H9 (cell line): Measurements from ENCODE around the gene LRRC27. TPM values are rescaled to one million over a fixed set of nuclear protein-coding genes. Genes with fewer than 3 reads are reported as not detected.

Experiments
- DNase-seq: peaks from one replicate; pipeline ENCODE4 v3.0.0-alpha.2; 2017
- H2AFZ ChIP-seq: one replicate; pipeline ENCODE4 v1.6.1; 2013; ENCODE audit warnings: mild to moderate bottlenecking, low read length, control low read depth, moderate library complexity
- H2AK5ac ChIP-seq: 2 replicates; pipeline ENCODE4 v1.6.1; 2013; ENCODE audit warnings: low read length, control low read depth, mixed read lengths; ENCODE audit not compliant: insufficient read length
- H2BK120ac ChIP-seq: one replicate; pipeline ENCODE4 v1.6.1; 2013; ENCODE audit warnings: low read depth, mild to moderate bottlenecking, low read length, control low read depth, inconsistent platforms; ENCODE audit not compliant: poor library complexity, severe bottlenecking
- H2BK12ac ChIP-seq: 2 replicates; pipeline ENCODE4 v1.6.1; 2013; ENCODE audit warnings: low read length, control low read depth, mixed read lengths, low read depth; ENCODE audit not compliant: insufficient read length
- H2BK15ac ChIP-seq: 2 replicates; pipeline ENCODE4 v1.6.1; 2013; ENCODE audit warnings: low read depth, low read length, control low read depth
- H2BK20ac ChIP-seq: one replicate; pipeline ENCODE4 v1.6.1; 2013; ENCODE audit warnings: low read depth, mild to moderate bottlenecking, low read length, control low read depth, inconsistent platforms; ENCODE audit not compliant: poor library complexity, severe bottlenecking
- H2BK5ac ChIP-seq: 2 replicates; pipeline ENCODE4 v1.6.1; 2013; ENCODE audit warnings: low read length, control low read depth, mixed read lengths; ENCODE audit not compliant: insufficient read length
- H3K14ac ChIP-seq: 2 replicates; pipeline ENCODE4 v1.6.1; 2013; ENCODE audit warnings: low read length, control low read depth; ENCODE audit not compliant: insufficient read depth
- H3K18ac ChIP-seq: 2 replicates; pipeline ENCODE4 v1.6.1; 2013; ENCODE audit warnings: low read depth, mild to moderate bottlenecking, mixed read lengths, low read length, control low read depth; ENCODE audit not compliant: insufficient read length
- H3K23ac ChIP-seq: 2 replicates; pipeline ENCODE4 v1.6.1; 2013; ENCODE audit warnings: low read length, control low read depth, mixed read lengths, low read depth; ENCODE audit not compliant: insufficient read length
- H3K23me2 ChIP-seq: 2 replicates; pipeline ENCODE4 v1.6.1; 2013; ENCODE audit warnings: low read depth, mild to moderate bottlenecking, mixed read lengths, low read length, control low read depth; ENCODE audit not compliant: insufficient read length, poor library complexity, severe bottlenecking
- H3K27ac ChIP-seq: 2 replicates; pipeline ENCODE4 v1.5.1; 2013; ENCODE audit warnings: low read length, control low read depth, mixed read lengths, low read depth; ENCODE audit not compliant: insufficient read length
- H3K27me3 ChIP-seq: 2 replicates; pipeline ENCODE4 v1.6.1; 2013; ENCODE audit warnings: low read length, control low read depth, inconsistent platforms; ENCODE audit not compliant: insufficient read depth
- H3K4ac ChIP-seq: 2 replicates; pipeline ENCODE4 v1.6.1; 2013; ENCODE audit warnings: low read depth, mild to moderate bottlenecking, control low read depth, inconsistent platforms, low read length, moderate library complexity
- H3K4me1 ChIP-seq: 2 replicates; pipeline ENCODE4 v1.6.1; 2013; ENCODE audit warnings: low read length, control low read depth, inconsistent platforms; ENCODE audit not compliant: insufficient read depth
- H3K4me2 ChIP-seq: 2 replicates; pipeline ENCODE4 v1.6.1; 2013; ENCODE audit warnings: low read length, control low read depth, mixed read lengths; ENCODE audit not compliant: insufficient read length, insufficient read depth
- H3K56ac ChIP-seq: 2 replicates; pipeline ENCODE4 v1.6.1; 2013; ENCODE audit warnings: low read depth, mild to moderate bottlenecking, mixed read lengths, low read length, control low read depth; ENCODE audit not compliant: insufficient read length
- H3K79me1 ChIP-seq: 2 replicates; pipeline ENCODE4 v1.6.1; 2013; ENCODE audit warnings: low read depth, mild to moderate bottlenecking, moderate library complexity, low read length, control low read depth, inconsistent platforms; ENCODE audit not compliant: insufficient read depth, poor library complexity, severe bottlenecking
- H3K79me2 ChIP-seq: 2 replicates; pipeline ENCODE4 v1.6.1; 2013; ENCODE audit warnings: low read length, control low read depth, inconsistent platforms; ENCODE audit not compliant: insufficient read depth
- H3K9ac ChIP-seq: 2 replicates; pipeline ENCODE4 v1.6.1; 2013; ENCODE audit warnings: low read length, control low read depth, mixed read lengths; ENCODE audit not compliant: insufficient read length; ENCODE audit errors: extremely low read depth
- H3K9me3 ChIP-seq: one replicate; pipeline ENCODE4 v1.6.1; 2013; ENCODE audit warnings: low read depth, low read length, inconsistent platforms; ENCODE audit not compliant: control insufficient read depth
- H3T11ph ChIP-seq: one replicate; pipeline ENCODE4 v1.6.1; 2013; ENCODE audit warnings: mild to moderate bottlenecking, low read length, control low read depth, inconsistent platforms
- H4K20me1 ChIP-seq: one replicate; pipeline ENCODE4 v1.6.1; 2013; ENCODE audit not compliant: control insufficient read depth, insufficient read length, insufficient read depth
- H4K5ac ChIP-seq: 2 replicates; pipeline ENCODE4 v1.6.1; 2013; ENCODE audit warnings: low read depth, mild to moderate bottlenecking, mixed read lengths, low read length, control low read depth; ENCODE audit not compliant: insufficient read length
- H4K8ac ChIP-seq: replicated peaks from 2 replicates; pipeline ENCODE4 v1.6.1; 2013; ENCODE audit warnings: low read length, control low read depth, mixed read lengths, low read depth; ENCODE audit not compliant: insufficient read length
- H4K91ac ChIP-seq: 2 replicates; pipeline ENCODE4 v1.6.1; 2013; ENCODE audit warnings: low read depth, mild to moderate bottlenecking, moderate library complexity, mixed read lengths, low read length, control low read depth; ENCODE audit not compliant: insufficient read length
- H3K27ac Mint-ChIP-seq, 3 experiments: 2 replicates in 2 of 3; 3 replicates in 1 of 3; pipeline ENCODE4 v1.8.0; 2020 to 2021; ENCODE audit warnings: mixed read lengths in 3 of 3, mild to moderate bottlenecking in 1 of 3, moderate library complexity in 1 of 3
- H3K27me3 Mint-ChIP-seq: 2 replicates; pipeline ENCODE4 v1.8.0; 2021; ENCODE audit warnings: low read depth, mild to moderate bottlenecking, moderate library complexity, mixed read lengths
- H3K36me3 Mint-ChIP-seq, 3 experiments: 2 replicates in 2 of 3; 3 replicates in 1 of 3; pipeline ENCODE4 v1.8.0; 2020 to 2021; ENCODE audit warnings: low read depth in 3 of 3, mixed read lengths in 3 of 3; ENCODE audit not compliant: insufficient read depth in 1 of 3
- H3K4me1 Mint-ChIP-seq, 2 experiments: 2 replicates each; pipeline ENCODE4 v1.8.0; 2020; ENCODE audit warnings: mixed read lengths in 2 of 2
- H3K4me3 Mint-ChIP-seq, 2 experiments: 2 replicates in 1 of 2; 3 replicates in 1 of 2; pipeline ENCODE4 v1.8.0; 2020 to 2021; ENCODE audit warnings: mild to moderate bottlenecking in 2 of 2, mixed read lengths in 2 of 2, moderate library complexity in 1 of 2
- H3K9me3 Mint-ChIP-seq, 2 experiments: 2 replicates in 1 of 2; 3 replicates in 1 of 2; pipeline ENCODE4 v1.8.0; 2020; ENCODE audit warnings: mild to moderate bottlenecking in 2 of 2, mixed read lengths in 2 of 2, moderate library complexity in 1 of 2
- CTCF ChIP-seq: fragments of 200-600 bp; sonication (generic); conservative IDR thresholded peaks from 3 replicates; pipeline ENCODE4 v1.8.0; 2021; ENCODE audit warnings: antibody characterized with exemption, mild to moderate bottlenecking
- WGBS: extraction: QIAGEN DNeasy Blood & Tissue Kit; methylation state at CpG from one replicate; pipeline ENCODE4 v1.1.7; 2013; ENCODE audit warnings: missing lambda C conversion rate, low lambda C conversion rate, mixed read lengths; ENCODE audit not compliant: insufficient read length; ENCODE audit errors: extremely low coverage; 5-methylcytosine and 5-hydroxymethylcytosine counted together
- total RNA-seq: library from RNA; stranded (reverse); gene quantifications from 2 replicates; pipeline ENCODE4 v1.2.1, GENCODE V29; 2021

LRRC27 gene
- total RNA-seq, 1 experiment from 2014 or later, result 2.7 TPM

DNA sequence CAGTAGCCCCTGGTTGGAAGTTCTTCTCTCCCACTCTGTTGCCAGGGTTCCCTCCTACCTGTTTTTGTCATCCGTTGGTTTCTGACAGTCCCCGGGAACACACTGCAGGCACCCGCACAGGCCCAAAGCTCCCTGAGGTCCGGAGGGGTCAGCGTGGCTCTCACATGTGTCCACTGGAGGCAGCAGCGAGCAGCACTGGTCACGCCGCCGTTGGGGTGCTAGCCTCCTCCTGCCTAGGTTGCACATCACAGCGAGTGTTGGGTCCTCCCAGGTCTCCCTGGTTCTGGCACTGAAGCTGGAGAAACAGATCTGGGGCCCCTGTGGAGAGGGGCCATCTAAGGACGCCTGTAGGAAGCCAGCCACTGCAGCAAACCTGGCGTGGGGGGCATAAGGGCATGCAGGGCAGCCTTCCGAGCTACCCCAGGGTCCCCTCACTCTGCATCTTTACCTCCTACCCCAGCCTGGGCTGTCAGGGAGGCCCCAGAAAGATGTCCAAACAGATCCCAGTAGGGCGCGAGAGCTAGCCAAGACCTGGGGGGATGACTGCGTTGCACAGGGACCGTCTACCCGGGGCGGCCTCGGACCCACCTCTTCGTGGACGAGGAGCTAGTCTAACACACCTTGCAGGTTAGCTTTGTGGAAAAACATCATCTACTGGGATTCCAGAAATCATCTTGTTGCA, 28.9 kb downstream of the LRRC27 start:
- Histone ChIP-seq H3K27me3 (no peaks in the 10 kb centered on the region), H3K4me2 (no peak overlapping the region), H3K79me1 (no peaks in the 10 kb centered on the region), H3K14ac (no peak overlapping the region), H3K9ac (no peak overlapping the region), H2BK12ac (no peak overlapping the region), H2AK5ac (no peak overlapping the region), H4K5ac (no peak overlapping the region), H3K79me2 (no peaks in the 10 kb centered on the region), H2BK15ac (no peak overlapping the region), H3K27ac (no peak overlapping the region), H3K9me3 (no peaks in the 10 kb centered on the region), H2BK5ac (no peak overlapping the region), H4K91ac (no peak overlapping the region), H3K4ac (no peak overlapping the region), H3T11ph (no peak overlapping the region), H4K20me1 (no peaks in the 10 kb centered on the region), H3K56ac (no peak overlapping the region), H4K8ac (no peak overlapping the region), H3K23me2 (no peaks in the 10 kb centered on the region), H3K18ac (no peak overlapping the region), H3K4me1 (no peaks in the 10 kb centered on the region), H2BK120ac (no peak overlapping the region), H2AFZ (no peak overlapping the region), H2BK20ac (no peak overlapping the region), H3K23ac (no peak overlapping the region)
- Mint-ChIP-seq H3K27ac (no peak overlapping the region), H3K9me3 (peaks cover 6 to 11% of the 10 kb centered on the region in 2 experiments; a peak in 4 of 5 replicates), H3K27me3 (peaks cover 3% of the 10 kb centered on the region), H3K4me3 (no peak overlapping the region), H3K36me3 (peaks cover 0 to 4% (median 0%) of the 10 kb centered on the region in 3 experiments; a peak in 3 of 7 replicates), H3K4me1 (no peaks in the 10 kb centered on the region)
- TF ChIP-seq CTCF, result peak; percentile 82
- no CpG with 5 or more reads among the region's 22 CpGs for WGBS
- peak; percentile 77 for DNase-seq
